Naive thymus-derived CD8-positive, alpha-beta T cell (primary cell): ENCODE data around the gene STK11IP. TPM values are rescaled to one million over a fixed set of nuclear protein-coding genes. Genes with fewer than 3 reads are reported as not detected.

Source experiments
- ATAC-seq, 2 donors: fragments of 150-1000 bp; cut with Tn5 transposase in 1 of 2; sonication (Bioruptor Pico), chemical (Tn5 transposase) in 1 of 2; 1 replicate in 1 of 2; 2 replicates in 1 of 2; pipeline ENCODE4 v1.10.0; 2021; ENCODE audit warnings: mild to moderate bottlenecking in 2 of 2, moderate library complexity in 2 of 2
- POLR2A ChIA-PET: fragments of 350-600 bp; sonication (Branson Sonifier 250); formaldehyde crosslinking; loops from one replicate; lab custom pipeline; 2021; ENCODE audit warnings: antibody characterized with exemption; lab: Charles Lee
- DNase-seq, 10 donors: peaks; one replicate each; pipeline versions ENCODE4 v3.0.0 to v3.0.0-alpha.2; 2020 to 2022
- H3K27ac Mint-ChIP-seq, 10 donors: one replicate each; pipeline ENCODE4 v1.8.0; 2020 to 2022; ENCODE audit warnings: mild to moderate bottlenecking in 10 of 10, mixed read lengths in 10 of 10, moderate library complexity in 4 of 10, inconsistent platforms in 1 of 10
- H3K27me3 Mint-ChIP-seq, 5 donors: one replicate each; pipeline ENCODE4 v1.8.0; 2021 to 2022; ENCODE audit warnings: mixed read lengths in 5 of 5
- H3K36me3 Mint-ChIP-seq, 3 donors: one replicate each; pipeline ENCODE4 v1.8.0; 2020 to 2022; ENCODE audit warnings: mixed read lengths in 3 of 3, mild to moderate bottlenecking in 2 of 3, inconsistent platforms in 1 of 3
- H3K4me1 Mint-ChIP-seq, 4 donors: one replicate each; pipeline ENCODE4 v1.8.0; 2021 to 2022; ENCODE audit warnings: mixed read lengths in 4 of 4
- H3K4me3 Mint-ChIP-seq, 10 donors: one replicate each; pipeline ENCODE4 v1.8.0; 2020 to 2022; ENCODE audit warnings: mild to moderate bottlenecking in 10 of 10, mixed read lengths in 10 of 10, moderate library complexity in 6 of 10, inconsistent platforms in 1 of 10
- H3K9me3 Mint-ChIP-seq, 9 donors: one replicate each; pipeline ENCODE4 v1.8.0; 2020 to 2022; ENCODE audit warnings: mixed read lengths in 9 of 9, mild to moderate bottlenecking in 3 of 9, inconsistent platforms in 1 of 9, moderate library complexity in 1 of 9
- microRNA-seq: library from miRNA; unstranded; fragments of <30 nt; microRNA quantifications from one replicate; pipeline ENCODE4 v1.2.0, GENCODE V29; 2022; ENCODE audit warnings: borderline microRNAs expressed
- polyA plus RNA-seq, 3 donors: library from polyadenylated mRNA; unstranded; fragments of 300-500 nt; fragmentation: Illumina TruSeq; gene quantifications; one replicate each; pipeline ENCODE4 v1.2.3, GENCODE V29; 2021
- total RNA-seq, 8 experiments: library from RNA in 2 of 8; stranded (reverse) in 2 of 8; gene quantifications; one replicate each; pipeline ENCODE4 v1.2.3 and lab custom pipeline; 2021 to 2026

Gene STK11IP
- total and polyA plus RNA-seq, 5 experiments from 2014 or later: 5.4 to 50.2 (median 9.3) TPM

GRCh38 chr2:219661955-219662395, 64.3 kb downstream of the STK11IP start:
- DNase-seq: no peak
- Mint-ChIP-seq H3K9me3 (peaks cover 0 to 21% (median 10%) of the 10 kb centered on the region in 9 donors), H3K4me3 (no peak overlapping the region), H3K36me3 (peaks cover 0 to 10% (median 0%) of the 10 kb centered on the region in 3 donors), H3K4me1 (no peaks in the 10 kb centered on the region), H3K27ac (no peak overlapping the region), H3K27me3 (peaks cover 13 to 56% (median 20%) of the 10 kb centered on the region in 5 donors)
- ATAC-seq: no peak
- POLR2A ChIA-PET: no interaction called here

- Mint-ChIP-seq H3K27ac (no peak overlapping the region), H3K36me3 (peaks cover 0 to 10% (median 0%) of the 10 kb centered on the region in 3 donors), H3K4me3 (no peak overlapping the region), H3K27me3 (peaks cover 13 to 54% (median 20%) of the 10 kb centered on the region in 5 donors), H3K4me1 (no peaks in the 10 kb centered on the region), H3K9me3 (peaks cover 0 to 21% (median 10%) of the 10 kb centered on the region in 9 donors)
- ATAC-seq: no peak
- POLR2A ChIA-PET: no interaction called here
- no peak for DNase-seq
Measured at GRCh38 chr2:219662566-219662965, 64.9 kb downstream of the STK11IP start.

- Mint-ChIP-seq H3K4me3 (no peak overlapping the region), H3K27ac (peak overlapping the region in 1 of 10 donors; percentile 29)
Measured at GRCh38 chr2:219663116-219663762, 65.6 kb downstream of the STK11IP start.

GRCh38 chr2:219664041-219664440, 66.4 kb downstream of the STK11IP start:
- POLR2A ChIA-PET: no interaction called here
- H3K9me3 Mint-ChIP-seq: peaks cover 0 to 21% (median 10%) of the 10 kb centered on the region in 9 donors
- H3K36me3 Mint-ChIP-seq: peaks cover 0 to 10% (median 0%) of the 10 kb centered on the region in 3 donors
- ATAC-seq: no peak
- H3K4me1 Mint-ChIP-seq: no peaks in the 10 kb centered on the region
- peaks cover 12 to 43% (median 19%) of the 10 kb centered on the region in 5 donors for H3K27me3 Mint-ChIP-seq
- peak overlapping the region in 1 of 10 donors; percentile 29 for H3K27ac Mint-ChIP-seq
- no peak for DNase-seq
- no peak overlapping the region for H3K4me3 Mint-ChIP-seq

More at GRCh38 chr2:219663116-219663762, 65.6 kb downstream of the STK11IP start:
- no peak for DNase-seq
- Mint-ChIP-seq H3K9me3 (peaks cover 0 to 21% (median 10%) of the 10 kb centered on the region in 9 donors), H3K27me3 (peaks cover 12 to 50% (median 19%) of the 10 kb centered on the region in 5 donors), H3K4me1 (no peaks in the 10 kb centered on the region), H3K36me3 (peaks cover 0 to 10% (median 0%) of the 10 kb centered on the region in 3 donors)
- POLR2A ChIA-PET: no interaction called here
- ATAC-seq: no peak

- peaks cover 0 to 21% (median 10%) of the 10 kb centered on the region in 9 donors for H3K9me3 Mint-ChIP-seq
- H3K27me3 Mint-ChIP-seq: peaks cover 13 to 43% (median 16%) of the 10 kb centered on the region in 5 donors
- DNase-seq (no peak), ATAC-seq (no peak)
- POLR2A ChIA-PET: no interaction called here
- peaks cover 0 to 10% (median 0%) of the 10 kb centered on the region in 3 donors for H3K36me3 Mint-ChIP-seq
- H3K4me1 Mint-ChIP-seq: no peaks in the 10 kb centered on the region
- no peak overlapping the region for H3K4me3 Mint-ChIP-seq
- no peak overlapping the region for H3K27ac Mint-ChIP-seq
Measured at GRCh38 chr2:219664944-219665343, 67.3 kb downstream of the STK11IP start.

- H3K27me3 Mint-ChIP-seq: peaks cover 12 to 40% (median 17%) of the 10 kb centered on the region in 5 donors
- H3K9me3 Mint-ChIP-seq: peaks cover 0 to 12% (median 2%) of the 10 kb centered on the region in 9 donors
- POLR2A ChIA-PET: no interaction called here
- no peak overlapping the region for H3K27ac Mint-ChIP-seq
- peaks cover 0 to 7% (median 0%) of the 10 kb centered on the region in 3 donors for H3K36me3 Mint-ChIP-seq
- no peak for DNase-seq
- ATAC-seq: no peak
- H3K4me1 Mint-ChIP-seq: no peaks in the 10 kb centered on the region
- no peak overlapping the region for H3K4me3 Mint-ChIP-seq
Measured at GRCh38 chr2:219665926-219666325, 68.3 kb downstream of the STK11IP start.

Small RNA genes within 50 kb of the gene (microRNA-seq; reads per million reads assigned to microRNA genes)
- not detected for gene MIR3132

Other genes starting within 250 kb of the STK11IP start
- gene DNPEP, start 209.9 kb upstream of the STK11IP start, total RNA-seq: 10 to 100 TPM; 81.9 to 89.1 TPM
- gene DNPEP, start 209.9 kb upstream of the STK11IP start, polyA plus RNA-seq: 10 to 100 TPM; 51.2 to 62.6 (median 53.1) TPM
- not detected for gene DES, start 179.5 kb upstream of the STK11IP start, total RNA-seq
- gene DES, start 179.5 kb upstream of the STK11IP start, polyA plus RNA-seq: not detected
- 10 to 100 TPM; 20.3 to 22.5 TPM for gene SPEG, start 163.0 kb upstream of the STK11IP start, total RNA-seq
- 1 to 10 TPM; 1.6 to 3.0 (median 2.7) TPM for gene SPEG, start 163.0 kb upstream of the STK11IP start, polyA plus RNA-seq
- 10 to 100 TPM; 22.5 to 26.9 TPM for gene GMPPA, start 99.0 kb upstream of the STK11IP start, total RNA-seq
- 10 to 100 TPM; 12.1 to 22.0 (median 17.0) TPM for gene GMPPA, start 99.0 kb upstream of the STK11IP start, polyA plus RNA-seq
- gene ASIC4, start 83.4 kb upstream of the STK11IP start, total RNA-seq: under 1 TPM; 0.21 to 0.30 TPM
- not detected for gene ASIC4, start 83.4 kb upstream of the STK11IP start, polyA plus RNA-seq
- gene CHPF, start 54.0 kb upstream of the STK11IP start, total RNA-seq: 1 to 10 TPM; 3.7 to 3.8 TPM
- gene CHPF, start 54.0 kb upstream of the STK11IP start, polyA plus RNA-seq: 1 to 10 TPM; 3.8 to 4.2 (median 4.2) TPM
- gene TMEM198, start 53.8 kb upstream of the STK11IP start, total RNA-seq: under 1 TPM; 0.36 to 0.49 TPM
- gene TMEM198, start 53.8 kb upstream of the STK11IP start, polyA plus RNA-seq: under 1 TPM in 1 of 3 donors, not detected in 2; 0.21 TPM
- gene OBSL1, start 26.3 kb upstream of the STK11IP start, total RNA-seq: 1 to 10 TPM in 1 of 2 experiments, under 1 TPM in 1; 0.96 to 1.1 TPM
- gene OBSL1, start 26.3 kb upstream of the STK11IP start, polyA plus RNA-seq: not detected
- gene INHA, start 25.5 kb upstream of the STK11IP start, total RNA-seq: not detected
- not detected for gene INHA, start 25.5 kb upstream of the STK11IP start, polyA plus RNA-seq
- under 1 TPM; 0.19 to 0.36 TPM for gene SLC4A3, start 29.8 kb downstream of the STK11IP start, total RNA-seq
- not detected for gene SLC4A3, start 29.8 kb downstream of the STK11IP start, polyA plus RNA-seq